ENCODE data around the gene WDR33. TPM values are rescaled to one million over a fixed set of nuclear protein-coding genes. Genes with fewer than 3 reads are reported as not detected.

The WDR33 gene
- total RNA-seq, 1 experiment from 2014 or later: 46.7 TPM

GRCh38 chr2:127844973-127845372, 34.0 kb upstream of the WDR33 start:
- no peak overlapping the region for H3K27ac Mint-ChIP-seq (ENCODE audit: low read depth, unreplicated experiment)
- no peaks in the 10 kb centered on the region for H3K27me3 Mint-ChIP-seq (ENCODE audit: insufficient read depth, unreplicated experiment)
- H3K36me3 Mint-ChIP-seq (ENCODE audit: insufficient read depth, unreplicated experiment): peaks cover 55% of the 10 kb centered on the region
- H3K9me3 Mint-ChIP-seq (ENCODE audit: unreplicated experiment): no peaks in the 10 kb centered on the region
- POLR2A ChIA-PET: interaction anchor here (1.7 to 1.9 kb wide), 2 partner anchors 12 to 14 kb away, joined by 5 read pairs; no protein-coding TSS in a partner anchor
- intact Hi-C loops (cut with micrococcal nuclease): no loop called here
- TF ChIP-seq CTCF (IDR thresholded peaks at IDR 0.05; ENCODE audit: unreplicated experiment): no peak
- no TSS peak for BruUV-seq (replicated peaks)
- H3K4me3 Mint-ChIP-seq (ENCODE audit: unreplicated experiment): no peak overlapping the region
- DNase-seq (ENCODE audit: unreplicated experiment): no peak
- CTCF ChIA-PET: interaction anchor here (0.7 kb wide), 1 partner anchor 24 kb away, joined by 4 read pairs; no protein-coding TSS in a partner anchor
- H3K4me1 Mint-ChIP-seq (ENCODE audit: insufficient read depth, unreplicated experiment): no peaks in the 10 kb centered on the region

DNA sequence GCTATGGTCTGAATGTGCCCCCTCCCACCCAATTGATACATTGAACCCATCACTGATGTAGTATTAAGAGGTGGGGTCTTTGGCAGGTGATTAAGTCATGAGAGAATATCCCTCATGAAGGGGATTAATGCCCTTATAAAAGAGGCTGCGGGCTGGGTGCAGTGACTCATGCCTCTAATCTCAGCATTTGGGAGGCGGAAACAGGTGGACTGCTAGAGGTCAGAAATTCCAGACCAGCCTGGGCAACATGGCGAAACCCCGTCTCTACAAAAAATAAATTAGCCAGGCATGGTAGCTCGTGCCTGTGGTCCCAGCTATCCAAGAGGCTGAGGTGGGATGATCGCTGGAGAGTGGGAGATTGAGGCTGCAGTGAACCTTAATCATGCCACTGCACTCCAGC, 32.7 kb upstream of the WDR33 start:
- no peaks in the 10 kb centered on the region for H3K9me3 Mint-ChIP-seq (ENCODE audit: unreplicated experiment)
- intact Hi-C loops (cut with micrococcal nuclease): no loop called here
- no peak overlapping the region for H3K4me3 Mint-ChIP-seq (ENCODE audit: unreplicated experiment)
- H3K4me1 Mint-ChIP-seq (ENCODE audit: insufficient read depth, unreplicated experiment): no peaks in the 10 kb centered on the region
- H3K27ac Mint-ChIP-seq (ENCODE audit: low read depth, unreplicated experiment): no peak overlapping the region
- DNase-seq (ENCODE audit: unreplicated experiment): no peak
- POLR2A ChIA-PET: interaction anchor here (1.0 to 1.9 kb wide), 2 partner anchors 13 to 36 kb away, joined by 4 to 5 read pairs; no protein-coding TSS in a partner anchor
- no peaks in the 10 kb centered on the region for H3K27me3 Mint-ChIP-seq (ENCODE audit: insufficient read depth, unreplicated experiment)
- CTCF ChIA-PET: no interaction called here
- BruUV-seq (replicated peaks): no TSS peak
- H3K36me3 Mint-ChIP-seq (ENCODE audit: insufficient read depth, unreplicated experiment): peaks cover 42% of the 10 kb centered on the region
- no peak for TF ChIP-seq CTCF (IDR thresholded peaks at IDR 0.05; ENCODE audit: unreplicated experiment)

DNA sequence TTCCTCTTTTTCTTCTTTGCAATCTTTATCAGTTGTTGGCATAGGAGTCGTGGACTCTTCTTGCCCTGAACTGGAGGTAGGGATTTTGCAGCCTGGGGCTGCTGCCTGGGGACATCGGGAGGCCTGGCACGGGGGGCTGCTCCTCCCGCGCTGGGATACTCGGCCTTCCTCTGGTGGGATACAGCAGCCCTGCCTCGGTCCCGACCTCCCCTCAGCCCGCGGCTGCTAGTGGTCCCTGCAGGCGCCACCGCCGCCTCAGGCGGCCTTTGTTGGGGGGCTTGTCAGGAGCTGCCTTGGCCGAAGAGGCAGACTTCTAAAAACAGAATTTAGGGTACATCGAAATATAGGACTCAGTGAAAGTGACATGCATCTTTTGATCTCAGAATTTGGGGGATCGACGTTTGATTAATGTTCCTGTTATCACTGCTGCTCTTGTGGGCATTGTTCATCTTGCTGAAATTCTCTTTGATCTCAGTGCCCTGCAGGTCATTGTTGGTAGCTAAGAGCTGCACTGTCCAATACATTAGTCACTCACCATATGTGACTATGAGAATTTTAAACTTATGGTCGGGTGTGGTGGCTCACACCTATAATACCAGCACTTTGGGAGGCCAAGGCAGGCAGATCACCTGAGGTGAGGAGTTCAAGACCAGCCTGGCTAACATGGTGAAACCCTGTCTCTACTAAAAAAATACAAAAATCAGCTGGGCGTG, 30.7 kb upstream of the WDR33 start:
- BruUV-seq (replicated peaks): no TSS peak
- Mint-ChIP-seq H3K9me3 (ENCODE audit: unreplicated experiment) (no peaks in the 10 kb centered on the region), H3K27me3 (ENCODE audit: insufficient read depth, unreplicated experiment) (no peaks in the 10 kb centered on the region), H3K36me3 (ENCODE audit: insufficient read depth, unreplicated experiment) (peaks cover 22% of the 10 kb centered on the region), H3K27ac (ENCODE audit: low read depth, unreplicated experiment) (no peak overlapping the region), H3K4me3 (ENCODE audit: unreplicated experiment) (no peak overlapping the region), H3K4me1 (ENCODE audit: insufficient read depth, unreplicated experiment) (no peaks in the 10 kb centered on the region)
- ChIA-PET POLR2A (interaction anchor here (0.6 to 1.4 kb wide), 4 partner anchors 10 to 565 kb away, joined by 3 to 7 read pairs (median 4); no protein-coding TSS in a partner anchor), CTCF (interaction anchor here (0.6 to 1.1 kb wide), 2 partner anchors 15 to 33 kb away, joined by 3 read pairs; no protein-coding TSS in a partner anchor)
- TF ChIP-seq CTCF (IDR thresholded peaks at IDR 0.05; ENCODE audit: unreplicated experiment): no peak
- intact Hi-C loops (cut with micrococcal nuclease): no loop called here
- no peak for DNase-seq (ENCODE audit: unreplicated experiment)

- no peaks in the 10 kb centered on the region for H3K9me3 Mint-ChIP-seq (ENCODE audit: unreplicated experiment)
- intact Hi-C loops (cut with micrococcal nuclease): no loop called here
- BruUV-seq (replicated peaks): no TSS peak
- H3K4me1 Mint-ChIP-seq (ENCODE audit: insufficient read depth, unreplicated experiment): no peaks in the 10 kb centered on the region
- no peak for TF ChIP-seq CTCF (IDR thresholded peaks at IDR 0.05; ENCODE audit: unreplicated experiment)
- CTCF ChIA-PET: no interaction called here
- peaks cover 15% of the 10 kb centered on the region for H3K36me3 Mint-ChIP-seq (ENCODE audit: insufficient read depth, unreplicated experiment)
- DNase-seq (ENCODE audit: unreplicated experiment): no peak
- POLR2A ChIA-PET: no interaction called here
- no peak overlapping the region for H3K4me3 Mint-ChIP-seq (ENCODE audit: unreplicated experiment)
- no peaks in the 10 kb centered on the region for H3K27me3 Mint-ChIP-seq (ENCODE audit: insufficient read depth, unreplicated experiment)
- no peak overlapping the region for H3K27ac Mint-ChIP-seq (ENCODE audit: low read depth, unreplicated experiment)
These were observed 29.9 kb upstream of the WDR33 start for GRCh38 chr2:127840893-127841292.

Data from MCF 10A (cell line).